Measurements from ENCODE around the gene MACF1. TPM values are rescaled to one million over a fixed set of nuclear protein-coding genes. Genes with fewer than 3 reads are reported as not detected.

The MACF1 gene
- total RNA-seq, 2 donors from 2014 or later = 154 to 355 TPM

GRCh38 chr1:39412892-39413291 is 208.4 kb downstream of the MACF1 start:
- Histone ChIP-seq H3K4me3 (no peak overlapping the region), H3K9me3 (no peaks in the 10 kb centered on the region), H3K27ac (no peak overlapping the region), H3K36me3 (no peaks in the 10 kb centered on the region), H3K4me1 (replicated peaks) (peaks cover 18% of the 10 kb centered on the region), H3K27me3 (replicated peaks; ENCODE audit: insufficient read depth) (no peaks in the 10 kb centered on the region)
- WGBS = 87% methylated on average over 2 of the region's 2 CpGs
- no peak for TF ChIP-seq POLR2AphosphoS5 (IDR thresholded peaks at IDR 0.05)
- TF ChIP-seq POLR2A (IDR thresholded peaks at IDR 0.05) = no peak
- no peak for TF ChIP-seq CTCF (IDR thresholded peaks at IDR 0.05)
- DNase-seq (ENCODE audit: low spot score) = no peak
- intact Hi-C loops (cut with DNase I) = no loop called here

- 63% methylated on average over 4 of the region's 4 CpGs for WGBS
- Histone ChIP-seq H3K9me3 (no peaks in the 10 kb centered on the region), H3K27ac (no peak overlapping the region), H3K4me1 (replicated peaks) (peaks cover 15% of the 10 kb centered on the region), H3K4me3 (no peak overlapping the region), H3K27me3 (replicated peaks; ENCODE audit: insufficient read depth) (no peaks in the 10 kb centered on the region), H3K36me3 (no peaks in the 10 kb centered on the region)
- no peak for TF ChIP-seq POLR2AphosphoS5 (IDR thresholded peaks at IDR 0.05)
- no peak for TF ChIP-seq CTCF (IDR thresholded peaks at IDR 0.05)
- TF ChIP-seq POLR2A (IDR thresholded peaks at IDR 0.05) = no peak
- intact Hi-C loops (cut with DNase I) = no loop called here
- DNase-seq (ENCODE audit: low spot score) = no peak
Observed at GRCh38 chr1:39413902-39414528, 209.5 kb downstream of the MACF1 start.

GRCh38 chr1:39415553-39415952 is 211.1 kb downstream of the MACF1 start:
- Histone ChIP-seq H3K4me1 (replicated peaks) (peaks cover 12% of the 10 kb centered on the region), H3K36me3 (no peaks in the 10 kb centered on the region), H3K4me3 (no peak overlapping the region), H3K27ac (no peak overlapping the region), H3K9me3 (no peaks in the 10 kb centered on the region), H3K27me3 (replicated peaks; ENCODE audit: insufficient read depth) (no peaks in the 10 kb centered on the region)
- no peak for TF ChIP-seq CTCF (IDR thresholded peaks at IDR 0.05)
- TF ChIP-seq POLR2AphosphoS5 (IDR thresholded peaks at IDR 0.05) = no peak
- no peak for TF ChIP-seq POLR2A (IDR thresholded peaks at IDR 0.05)
- intact Hi-C loops (cut with DNase I) = no loop called here
- WGBS = 88% methylated on average over 9 of the region's 9 CpGs
- DNase-seq (ENCODE audit: low spot score) = no peak

- Histone ChIP-seq H3K27ac (no peak overlapping the region), H3K27me3 (replicated peaks; ENCODE audit: insufficient read depth) (no peaks in the 10 kb centered on the region), H3K36me3 (no peaks in the 10 kb centered on the region), H3K4me1 (replicated peaks) (peaks cover 4% of the 10 kb centered on the region), H3K4me3 (no peak overlapping the region), H3K9me3 (no peaks in the 10 kb centered on the region)
- no peak for DNase-seq (ENCODE audit: low spot score)
- TF ChIP-seq POLR2AphosphoS5 (IDR thresholded peaks at IDR 0.05) (no peak), POLR2A (IDR thresholded peaks at IDR 0.05) (no peak), CTCF (IDR thresholded peaks at IDR 0.05) (no peak)
- intact Hi-C loops (cut with DNase I) = no loop called here
Observed at GRCh38 chr1:39416609-39417008, 212.1 kb downstream of the MACF1 start.

GRCh38 chr1:39418236-39418635 is 213.7 kb downstream of the MACF1 start:
- TF ChIP-seq POLR2AphosphoS5 (IDR thresholded peaks at IDR 0.05) = no peak
- no peak for TF ChIP-seq CTCF (IDR thresholded peaks at IDR 0.05)
- TF ChIP-seq POLR2A (IDR thresholded peaks at IDR 0.05) = no peak
- no peaks in the 10 kb centered on the region for H3K4me1 ChIP-seq (replicated peaks)
- no peaks in the 10 kb centered on the region for H3K27me3 ChIP-seq (replicated peaks; ENCODE audit: insufficient read depth)
- WGBS = 84% methylated on average over 4 of the region's 4 CpGs
- DNase-seq (ENCODE audit: low spot score) = no peak
- H3K27ac ChIP-seq = no peak overlapping the region
- H3K36me3 ChIP-seq = no peaks in the 10 kb centered on the region
- intact Hi-C loops (cut with DNase I) = no loop called here
- no peak overlapping the region for H3K4me3 ChIP-seq
- H3K9me3 ChIP-seq = no peaks in the 10 kb centered on the region

Measured in prostate gland (tissue), 2 donors.